OCI-M1 (cell line): ENCODE results near the gene PTPRC.

ENCODE experiments used
- DNase-seq: peaks from one replicate; lab custom pipeline; 2025; lab: John Stamatoyannopoulos, UW

Gene PTPRC

GRCh38 chr1:198701766-198702539 lies 63.1 kb downstream of the PTPRC start:
- no peak for DNase-seq

- no peak for DNase-seq
These were observed 70.1 kb downstream of the PTPRC start for GRCh38 chr1:198708761-198709525.

- DNase-seq = no peak
These were observed 73.0 kb downstream of the PTPRC start for GRCh38 chr1:198711837-198712236.

GRCh38 chr1:198713081-198713480 lies 74.2 kb downstream of the PTPRC start:
- no peak for DNase-seq

- no peak for DNase-seq
These were observed 75.4 kb downstream of the PTPRC start for GRCh38 chr1:198714271-198714670.

GRCh38 chr1:198716051-198716450 lies 77.2 kb downstream of the PTPRC start:
- DNase-seq = no peak

GRCh38 chr1:198717510-198717909 lies 78.7 kb downstream of the PTPRC start:
- no peak for DNase-seq

- DNase-seq = no peak
These were observed 84.3 kb downstream of the PTPRC start for GRCh38 chr1:198723127-198723526.

GRCh38 chr1:198725090-198725489 lies 86.2 kb downstream of the PTPRC start:
- no peak for DNase-seq

- DNase-seq = no peak
These were observed 87.6 kb downstream of the PTPRC start for GRCh38 chr1:198726455-198726854.

GRCh38 chr1:198729195-198729863 lies 90.5 kb downstream of the PTPRC start:
- no peak for DNase-seq

- DNase-seq = no peak
These were observed 92.1 kb downstream of the PTPRC start for GRCh38 chr1:198730952-198731351.

- DNase-seq = no peak
These were observed 95.6 kb downstream of the PTPRC start for GRCh38 chr1:198734323-198735008.

- DNase-seq = no peak
These were observed 102.9 kb downstream of the PTPRC start for GRCh38 chr1:198741744-198742143.

GRCh38 chr1:198747127-198747526 lies 108.3 kb downstream of the PTPRC start:
- peak; percentile 33 for DNase-seq

- no peak for DNase-seq
These were observed 110.4 kb downstream of the PTPRC start for GRCh38 chr1:198749279-198749678.

GRCh38 chr1:198750081-198750480 lies 111.2 kb downstream of the PTPRC start:
- no peak for DNase-seq

GRCh38 chr1:198751741-198752140 lies 112.9 kb downstream of the PTPRC start:
- no peak for DNase-seq

- no peak for DNase-seq
These were observed 115.8 kb downstream of the PTPRC start for GRCh38 chr1:198754670-198755069.

- no peak for DNase-seq
These were observed 116.9 kb downstream of the PTPRC start for GRCh38 chr1:198755715-198756114.

- peak; percentile 27 for DNase-seq
These were observed 117.6 kb downstream of the PTPRC start for GRCh38 chr1:198756470-198756869.
